DND-41 (cell line): ENCODE measurements around the gene CTXN1.

Experiments used
- EZH2 ChIP-seq: IDR thresholded peaks from 3 replicates; pipeline ENCODE4 v1.6.1; 2012; ENCODE audit warnings: borderline replicate concordance, low read depth, mild to moderate bottlenecking, moderate library complexity, low read length, inconsistent platforms; ENCODE audit not compliant: severe bottlenecking
- TF ChIP-seq, protein P1 (sequence below): IDR thresholded peaks from 2 replicates; pipeline ENCODE4 v1.5.1; 2012; ENCODE audit warnings: borderline replicate concordance, low read length, moderate library complexity, mild to moderate bottlenecking; ENCODE audit not compliant: poor library complexity, severe bottlenecking; ENCODE audit errors: extremely low read depth

GRCh38 chr19:7900931-7901330, 25.0 kb downstream of the CTXN1 start:
- TF ChIP-seq, protein P1, sequence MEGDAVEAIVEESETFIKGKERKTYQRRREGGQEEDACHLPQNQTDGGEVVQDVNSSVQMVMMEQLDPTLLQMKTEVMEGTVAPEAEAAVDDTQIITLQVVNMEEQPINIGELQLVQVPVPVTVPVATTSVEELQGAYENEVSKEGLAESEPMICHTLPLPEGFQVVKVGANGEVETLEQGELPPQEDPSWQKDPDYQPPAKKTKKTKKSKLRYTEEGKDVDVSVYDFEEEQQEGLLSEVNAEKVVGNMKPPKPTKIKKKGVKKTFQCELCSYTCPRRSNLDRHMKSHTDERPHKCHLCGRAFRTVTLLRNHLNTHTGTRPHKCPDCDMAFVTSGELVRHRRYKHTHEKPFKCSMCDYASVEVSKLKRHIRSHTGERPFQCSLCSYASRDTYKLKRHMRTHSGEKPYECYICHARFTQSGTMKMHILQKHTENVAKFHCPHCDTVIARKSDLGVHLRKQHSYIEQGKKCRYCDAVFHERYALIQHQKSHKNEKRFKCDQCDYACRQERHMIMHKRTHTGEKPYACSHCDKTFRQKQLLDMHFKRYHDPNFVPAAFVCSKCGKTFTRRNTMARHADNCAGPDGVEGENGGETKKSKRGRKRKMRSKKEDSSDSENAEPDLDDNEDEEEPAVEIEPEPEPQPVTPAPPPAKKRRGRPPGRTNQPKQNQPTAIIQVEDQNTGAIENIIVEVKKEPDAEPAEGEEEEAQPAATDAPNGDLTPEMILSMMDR, result no peak
- TF ChIP-seq EZH2, result no peak
